Small intestine (tissue), 7 donors: ENCODE data around the gene GBF1. TPM values are rescaled to one million over a fixed set of nuclear protein-coding genes. Genes with fewer than 3 reads are reported as not detected.

Experiments
- DNase-seq, 2 donors: peaks; one replicate each; pipeline versions ENCODE4 v3.0.0 to v3.0.0-alpha.2; 2013
- FAIRE-seq: peaks from 2 replicates; lab custom pipeline; 2012; peaks lifted over from hg19 to GRCh38; lab: Jason Lieb, UNC
- H3K27ac ChIP-seq, 3 donors: one replicate each; pipeline ENCODE4 v1.5.1; 2013; ENCODE audit warnings: low read length in 2 of 3, mild to moderate bottlenecking in 2 of 3, control low read depth in 1 of 3, inconsistent platforms in 1 of 3, low read depth in 1 of 3, moderate library complexity in 1 of 3
- H3K27me3 ChIP-seq, 3 donors: one replicate each; pipeline ENCODE4 v1.6.1; 2013; ENCODE audit warnings: low read length in 3 of 3, inconsistent platforms in 1 of 3; ENCODE audit not compliant: control insufficient read depth in 3 of 3, insufficient read depth in 3 of 3
- H3K36me3 ChIP-seq, 3 donors: one replicate each; pipeline ENCODE4 v1.6.1; 2013; ENCODE audit warnings: low read length in 3 of 3, inconsistent platforms in 1 of 3, low read depth in 1 of 3, mild to moderate bottlenecking in 1 of 3, moderate library complexity in 1 of 3; ENCODE audit not compliant: control insufficient read depth in 3 of 3, insufficient read depth in 2 of 3
- H3K4me1 ChIP-seq, 3 donors: one replicate each; pipeline ENCODE4 v1.6.1; 2013; ENCODE audit warnings: low read length in 2 of 3, inconsistent platforms in 1 of 3, low read depth in 1 of 3, mild to moderate bottlenecking in 1 of 3, moderate library complexity in 1 of 3; ENCODE audit not compliant: control insufficient read depth in 3 of 3, insufficient read depth in 2 of 3
- H3K4me3 ChIP-seq, 3 donors: one replicate each; pipeline ENCODE4 v1.5.1; 2013; ENCODE audit warnings: low read length in 3 of 3, control low read depth in 1 of 3, inconsistent platforms in 1 of 3, low read depth in 1 of 3, mild to moderate bottlenecking in 1 of 3, moderate library complexity in 1 of 3
- H3K9me3 ChIP-seq, 2 donors: one replicate each; pipeline ENCODE4 v1.6.1; 2013; ENCODE audit warnings: low read depth in 1 of 2, low read length in 1 of 2; ENCODE audit not compliant: control insufficient read depth in 2 of 2, insufficient read depth in 1 of 2
- WGBS, 3 donors: extraction: QIAGEN DNeasy Blood & Tissue Kit; methylation state at CpG; one replicate each; pipeline ENCODE4 v1.1.7; 2013; 5-methylcytosine and 5-hydroxymethylcytosine counted together
- polyA plus RNA-seq, 4 donors: library from polyadenylated mRNA; stranded (reverse) in 3 of 4; unstranded in 1 of 4; fragments of 200-250 nt in 3 of 4; fragments of 120-200 nt in 1 of 4; gene quantifications; one replicate each; pipeline versions ENCODE4 v1.2.1 to v1.2.3, GENCODE V29; 2013
- donor health status: healthy with polysubstance abuse.
- donor health status: control.
- donor health status: control.
- donor health status: Bipolar disorder and iron deficiency.
- donor health status: healthy.

GBF1 gene
- polyA plus RNA-seq, 4 donors = 13.2 to 53.0 (median 18.4) TPM

DNA sequence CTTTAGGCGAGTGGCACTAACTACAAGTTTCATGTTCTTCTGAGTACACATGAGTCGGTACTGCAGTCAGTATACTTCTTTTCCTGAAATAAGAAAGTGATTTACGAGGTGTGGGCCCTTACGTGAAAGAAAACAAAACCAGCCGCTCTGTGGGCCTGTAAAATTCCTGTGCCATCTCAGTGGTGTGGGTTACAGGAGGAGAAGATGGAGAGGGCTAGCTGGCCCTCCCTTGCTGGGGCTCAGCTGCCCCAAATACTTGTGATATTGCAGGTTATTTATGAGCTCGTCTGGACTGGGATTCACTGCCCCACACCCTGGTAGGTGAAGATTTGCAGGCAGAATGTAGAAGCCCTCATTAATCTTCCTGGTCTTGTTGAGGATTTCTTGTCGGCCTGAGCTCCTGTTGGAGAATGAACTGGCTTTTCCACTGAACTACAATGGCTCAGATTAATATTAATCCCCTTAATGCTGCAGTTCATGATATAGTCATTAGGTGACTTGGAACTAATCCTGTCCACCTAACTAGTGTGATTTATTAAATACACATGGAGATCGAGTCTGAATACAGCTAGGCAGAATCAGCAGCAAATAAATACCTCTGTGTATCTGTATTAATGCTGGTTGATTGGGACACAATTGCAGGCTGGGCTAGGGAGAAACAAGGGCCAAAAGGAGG is 68.0 kb downstream of the GBF1 start:
- Histone ChIP-seq H3K27ac (no peak overlapping the region), H3K4me1 (peaks cover 0 to 17% (median 13%) of the 10 kb centered on the region in 3 donors), H3K27me3 (no peaks in the 10 kb centered on the region), H3K4me3 (no peak overlapping the region), H3K36me3 (peaks cover 0 to 9% (median 0%) of the 10 kb centered on the region in 3 donors), H3K9me3 (no peaks in the 10 kb centered on the region)
- no peak for DNase-seq
- no peak for FAIRE-seq
- WGBS, 3 donors = 72 to 82% (median 73%) methylated on average over 8 of the region's 8 CpGs

DNA sequence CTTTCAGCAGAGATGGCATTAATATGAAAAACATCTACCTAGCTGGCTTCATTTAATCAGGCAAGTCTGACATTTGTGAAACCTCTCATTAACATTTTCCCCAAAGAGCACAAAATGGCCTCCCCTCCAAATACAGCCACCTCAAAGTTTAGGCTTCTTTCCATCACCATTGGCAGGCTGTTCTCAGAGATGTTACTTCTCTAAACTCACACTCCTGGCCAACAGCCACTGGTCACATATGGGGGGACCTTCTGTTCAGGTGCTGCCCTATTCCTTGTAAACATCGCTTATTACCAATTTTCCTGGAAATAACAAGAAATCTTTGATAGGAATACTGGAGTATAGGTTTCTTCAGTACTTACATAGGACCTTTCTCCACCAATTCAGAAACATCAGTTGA is 69.5 kb downstream of the GBF1 start:
- no peak overlapping the region for H3K4me3 ChIP-seq
- H3K36me3 ChIP-seq = peaks cover 0 to 9% (median 0%) of the 10 kb centered on the region in 3 donors
- FAIRE-seq = no peak
- H3K9me3 ChIP-seq = no peaks in the 10 kb centered on the region
- H3K27ac ChIP-seq = no peak overlapping the region
- DNase-seq = no peak
- H3K4me1 ChIP-seq = peaks cover 0 to 17% (median 13%) of the 10 kb centered on the region in 3 donors
- no peaks in the 10 kb centered on the region for H3K27me3 ChIP-seq
- 97 to 100% (median 100%) methylated on average over 1 of the region's 1 CpG for WGBS, 3 donors

DNA sequence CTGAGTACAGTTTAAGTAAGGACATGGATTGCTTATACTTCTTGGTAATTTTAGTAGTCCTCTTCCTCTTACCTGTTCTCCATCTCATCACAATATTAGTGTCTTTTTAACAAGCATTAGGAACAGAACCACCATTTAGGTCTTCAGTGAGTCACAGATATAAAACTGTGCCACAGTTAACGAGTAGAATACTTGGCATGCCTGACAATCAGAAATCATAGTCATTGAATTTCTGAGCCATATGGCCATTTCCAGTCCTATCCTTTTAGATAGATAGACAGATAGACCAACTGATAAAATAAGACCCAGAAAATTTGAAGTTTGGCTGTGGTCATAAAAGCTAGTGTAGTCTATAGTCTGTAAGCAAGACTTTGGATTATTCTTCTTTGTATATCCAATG is 71.1 kb downstream of the GBF1 start:
- Histone ChIP-seq H3K4me3 (no peak overlapping the region), H3K27me3 (no peaks in the 10 kb centered on the region), H3K27ac (no peak overlapping the region), H3K4me1 (peaks cover 0 to 2% (median 2%) of the 10 kb centered on the region in 3 donors), H3K9me3 (no peaks in the 10 kb centered on the region), H3K36me3 (peaks cover 0 to 13% (median 0%) of the 10 kb centered on the region in 3 donors)
- FAIRE-seq (no peak), DNase-seq (no peak)
- WGBS, 3 donors = 89 to 97% (median 94%) methylated on average over 1 of the region's 1 CpG

DNA sequence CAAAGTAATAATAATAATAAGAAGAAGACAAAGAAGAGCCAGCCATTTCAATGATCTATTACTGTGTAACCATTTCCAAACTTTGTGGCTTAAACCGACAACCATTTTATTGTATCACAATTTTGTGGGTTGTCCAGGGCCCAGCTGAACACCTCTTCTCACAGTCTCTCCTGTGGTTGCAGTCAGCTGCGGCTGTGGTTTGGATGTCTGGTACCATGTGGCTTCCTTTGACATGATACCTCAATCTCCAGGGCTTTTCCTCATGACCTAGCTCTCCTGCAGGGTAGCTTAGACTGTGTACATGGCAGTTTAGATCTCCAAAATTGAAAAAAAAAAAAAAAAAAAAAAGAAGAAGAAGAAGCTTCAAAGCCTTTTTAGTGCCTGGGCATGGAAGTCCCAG is 77.6 kb downstream of the GBF1 start:
- peak in 1 of 2 donors; percentile 36 for DNase-seq
- FAIRE-seq = no peak
- H3K27me3 ChIP-seq = no peaks in the 10 kb centered on the region
- H3K4me3 ChIP-seq = no peak overlapping the region
- WGBS, 3 donors = 73 to 90% (median 73%) methylated on average over 2 of the region's 2 CpGs
- no peaks in the 10 kb centered on the region for H3K9me3 ChIP-seq
- H3K4me1 ChIP-seq = no peaks in the 10 kb centered on the region
- H3K36me3 ChIP-seq = peaks cover 0 to 12% (median 0%) of the 10 kb centered on the region in 3 donors
- H3K27ac ChIP-seq = no peak overlapping the region

DNA sequence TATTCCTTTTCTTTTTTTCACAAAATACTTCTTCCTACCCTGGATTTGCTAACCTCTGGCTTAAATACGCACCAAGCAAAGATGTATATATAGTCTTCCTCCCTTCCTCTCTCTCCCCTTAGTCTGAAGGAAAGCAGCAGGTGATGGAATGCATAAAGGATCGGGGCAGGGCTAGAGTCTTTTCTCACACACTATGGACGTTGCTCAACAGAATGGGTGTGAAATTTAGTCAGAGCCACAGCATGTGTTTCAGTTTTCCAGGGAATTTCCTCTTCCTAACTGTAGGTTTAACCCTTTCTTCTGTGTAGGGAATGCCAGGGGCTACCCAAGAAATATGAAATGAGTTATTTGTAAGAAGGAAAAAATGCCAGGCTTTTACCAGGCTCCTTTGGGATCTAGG is 78.7 kb downstream of the GBF1 start:
- DNase-seq (no peak), FAIRE-seq (no peak)
- Histone ChIP-seq H3K27ac (no peak overlapping the region), H3K4me3 (no peak overlapping the region), H3K36me3 (peaks cover 0 to 12% (median 0%) of the 10 kb centered on the region in 3 donors), H3K27me3 (no peaks in the 10 kb centered on the region), H3K9me3 (no peaks in the 10 kb centered on the region), H3K4me1 (no peaks in the 10 kb centered on the region)
- 66 to 74% (median 68%) methylated on average over 3 of the region's 3 CpGs for WGBS, 3 donors

DNA sequence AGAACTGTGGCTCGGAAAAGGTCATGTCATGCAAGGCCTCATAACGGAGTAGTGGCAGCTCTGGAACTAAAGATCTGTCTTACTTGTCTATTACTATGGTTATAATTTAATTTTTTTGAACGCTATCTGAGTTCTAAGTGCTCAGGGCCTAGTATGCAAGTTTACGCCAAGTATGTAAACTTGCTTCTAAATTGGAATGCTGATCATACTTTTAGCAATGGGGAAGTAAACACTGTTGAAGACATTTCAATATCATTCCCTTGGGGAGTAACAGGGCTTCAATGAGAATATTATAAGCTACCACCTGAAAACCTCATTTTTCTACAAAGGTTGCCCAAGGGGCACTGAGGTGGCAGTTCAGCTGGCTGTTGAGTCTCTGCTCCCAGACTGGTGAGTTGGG is 80.7 kb downstream of the GBF1 start:
- WGBS, 3 donors = 77 to 96% (median 85%) methylated on average over 4 of the region's 4 CpGs
- Histone ChIP-seq H3K36me3 (peaks cover 0 to 9% (median 0%) of the 10 kb centered on the region in 3 donors), H3K27me3 (no peaks in the 10 kb centered on the region), H3K4me3 (no peak overlapping the region), H3K9me3 (no peaks in the 10 kb centered on the region), H3K4me1 (no peaks in the 10 kb centered on the region), H3K27ac (no peak overlapping the region)
- no peak for FAIRE-seq
- DNase-seq = no peak

DNA sequence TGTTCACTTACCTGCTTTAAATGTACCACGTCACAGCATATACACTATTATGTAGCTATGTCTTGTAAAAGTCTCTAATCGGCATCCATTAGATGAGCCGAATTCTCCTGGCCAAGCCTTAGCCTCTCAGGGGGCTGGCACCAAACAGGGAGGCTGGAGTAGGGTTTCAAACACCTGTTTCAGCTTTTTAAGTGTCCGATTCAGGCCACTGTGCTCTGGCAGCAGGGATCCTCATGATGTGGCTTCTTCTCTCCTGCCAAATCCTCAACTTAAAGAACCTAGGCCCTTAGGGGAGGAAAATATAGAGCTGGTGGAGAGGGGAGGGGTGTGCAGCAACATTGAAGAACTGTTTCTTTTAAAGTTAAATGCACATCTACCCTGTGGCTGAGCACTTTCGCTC is 81.7 kb downstream of the GBF1 start:
- WGBS, 3 donors = 84 to 93% (median 85%) methylated on average over 5 of the region's 5 CpGs
- Histone ChIP-seq H3K4me1 (no peaks in the 10 kb centered on the region), H3K4me3 (no peak overlapping the region), H3K9me3 (no peaks in the 10 kb centered on the region), H3K36me3 (peaks cover 0 to 6% (median 0%) of the 10 kb centered on the region in 3 donors), H3K27me3 (no peaks in the 10 kb centered on the region), H3K27ac (no peak overlapping the region)
- no peak for DNase-seq
- FAIRE-seq = no peak

DNA sequence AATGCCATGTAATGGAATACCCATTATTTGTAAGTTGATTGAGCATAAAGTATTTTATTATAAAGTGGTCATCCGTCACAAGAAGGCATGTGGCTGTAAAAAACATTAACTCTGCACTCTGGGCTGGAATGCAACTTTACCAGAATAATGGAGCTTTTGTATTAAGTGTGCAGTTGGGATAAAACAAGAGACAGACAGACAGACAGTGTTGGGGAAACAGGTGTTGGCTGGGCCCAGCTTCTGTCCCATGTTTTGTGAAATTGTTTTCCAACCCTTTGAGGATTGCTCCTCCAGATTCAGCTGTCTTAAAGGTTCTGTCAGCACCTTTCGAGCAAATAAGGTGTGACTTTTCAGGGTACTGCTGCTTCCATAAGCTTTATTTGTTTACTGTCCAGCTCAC is 82.3 kb downstream of the GBF1 start:
- Histone ChIP-seq H3K27ac (no peak overlapping the region), H3K4me3 (no peak overlapping the region), H3K9me3 (no peaks in the 10 kb centered on the region), H3K27me3 (no peaks in the 10 kb centered on the region), H3K4me1 (no peaks in the 10 kb centered on the region), H3K36me3 (peaks cover 0 to 9% (median 2%) of the 10 kb centered on the region in 3 donors)
- FAIRE-seq (no peak), DNase-seq (no peak)
- WGBS, 3 donors = 67 to 88% (median 77%) methylated on average over 2 of the region's 2 CpGs

DNA sequence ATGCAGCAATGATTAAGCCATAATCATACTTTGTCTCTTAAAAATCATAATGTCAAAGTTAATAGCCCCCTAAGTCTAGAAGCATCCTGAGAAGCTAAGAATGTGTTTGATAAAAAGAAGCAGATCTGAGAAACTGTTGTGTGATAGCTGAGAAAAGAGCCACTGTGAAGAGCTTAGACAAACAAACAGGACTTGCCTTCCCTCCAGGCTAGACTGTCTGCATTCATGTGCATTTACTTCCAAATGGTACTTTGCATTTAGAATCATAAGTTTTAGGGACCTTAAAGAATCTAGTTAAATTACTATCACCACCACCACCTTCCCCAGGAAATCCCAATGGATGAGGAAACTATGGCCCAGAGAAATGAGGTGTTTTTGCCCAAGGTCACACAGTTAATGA is 87.4 kb downstream of the GBF1 start:
- Histone ChIP-seq H3K27ac (no peak overlapping the region), H3K4me1 (no peaks in the 10 kb centered on the region), H3K9me3 (no peaks in the 10 kb centered on the region), H3K4me3 (no peak overlapping the region), H3K27me3 (no peaks in the 10 kb centered on the region), H3K36me3 (peaks cover 2 to 18% (median 6%) of the 10 kb centered on the region in 3 donors)
- no peak for FAIRE-seq
- no peak for DNase-seq
